GM18909 (cell line): ENCODE results near the gene TCAF1.
"Not testable (repeated sequence)": the region's sequence is repeated elsewhere in the genome, so short reads cannot be mapped to it uniquely, and the experiment has no call there.

Experiments
- ATAC-seq: cut with Tn5 transposase; IDR thresholded peaks from one replicate; pipeline ENCODE4 v1.9.1; 2021; ENCODE audit warnings: mild to moderate bottlenecking; ENCODE audit not compliant: unreplicated experiment, poor library complexity

The TCAF1 gene

GRCh38 chr7:143905509-143905908, 3.5 kb upstream of the TCAF1 start:
- ATAC-seq, result no peak

- ATAC-seq, result no peak
These were observed 440 bp upstream of the TCAF1 start for GRCh38 chr7:143902332-143902899.

- ATAC-seq, result no peak
These were observed 676 bp downstream of the TCAF1 start for GRCh38 chr7:143901332-143901667.

GRCh38 chr7:143900230-143900766, 1.7 kb downstream of the TCAF1 start:
- ATAC-seq, result no peak

- no peak for ATAC-seq
These were observed 3.2 kb downstream of the TCAF1 start for GRCh38 chr7:143898810-143899209.

- ATAC-seq, result no peak
These were observed 5.3 kb downstream of the TCAF1 start for GRCh38 chr7:143896667-143897066.

- peak; percentile 99 for ATAC-seq
These were observed 9.3 kb downstream of the TCAF1 start for GRCh38 chr7:143892527-143893300.

GRCh38 chr7:143891457-143891856, 10.5 kb downstream of the TCAF1 start:
- no peak for ATAC-seq

- no peak for ATAC-seq
These were observed 11.4 kb downstream of the TCAF1 start for GRCh38 chr7:143890558-143890957.

- no peak for ATAC-seq
These were observed 12.9 kb downstream of the TCAF1 start for GRCh38 chr7:143889068-143889467.

GRCh38 chr7:143886826-143887477, 15.0 kb downstream of the TCAF1 start:
- ATAC-seq, result no peak

GRCh38 chr7:143885951-143886350, 16.0 kb downstream of the TCAF1 start:
- ATAC-seq, result peak; percentile 38

- ATAC-seq, result peak; percentile 91
These were observed 16.9 kb downstream of the TCAF1 start for GRCh38 chr7:143884969-143885559.

- ATAC-seq, result no peak
These were observed 17.6 kb downstream of the TCAF1 start for GRCh38 chr7:143884241-143884968.

- no peak for ATAC-seq
These were observed 19.3 kb downstream of the TCAF1 start for GRCh38 chr7:143882604-143883078.

- ATAC-seq, result no peak
These were observed 19.9 kb downstream of the TCAF1 start for GRCh38 chr7:143882020-143882603.

GRCh38 chr7:143878884-143879283, 23.1 kb downstream of the TCAF1 start:
- no peak for ATAC-seq

GRCh38 chr7:143877098-143877497, 24.9 kb downstream of the TCAF1 start:
- ATAC-seq, result no peak

- no peak for ATAC-seq
These were observed 25.8 kb downstream of the TCAF1 start for GRCh38 chr7:143876218-143876617.

GRCh38 chr7:143873242-143873641, 28.7 kb downstream of the TCAF1 start:
- ATAC-seq, result not testable (repeated sequence)
